Activated T-helper 2 cell treated with anti-CD3 and anti-CD28 coated beads, Interferon-gamma antibody, Interleukin-2, Interleukin-4, amounts not matched to agents 10 μg/mL and 5 μg/mL and 100 μg/mL, durations not matched to agents 14 hours and 24 hours and 36 hours (primary cell): Measurements from ENCODE around the gene CAMK2A. TPM values are rescaled to one million over a fixed set of nuclear protein-coding genes. Genes with fewer than 3 reads are reported as not detected.

ENCODE experiments used
- DNase-seq: peaks from one replicate; pipeline ENCODE4 v3.0.0; 2021; ENCODE audit warnings: low spot score
- H3K27ac Mint-ChIP-seq: one replicate; pipeline ENCODE4 v1.8.0; 2021; ENCODE audit warnings: mixed read lengths
- H3K27me3 Mint-ChIP-seq: one replicate; pipeline ENCODE4 v1.8.0; 2021; ENCODE audit warnings: low read depth, mixed read lengths
- H3K36me3 Mint-ChIP-seq: one replicate; pipeline ENCODE4 v1.8.0; 2021; ENCODE audit warnings: low read depth, mixed read lengths
- H3K4me1 Mint-ChIP-seq: one replicate; pipeline ENCODE4 v1.8.0; 2021; ENCODE audit warnings: low read depth, mixed read lengths
- H3K4me3 Mint-ChIP-seq: one replicate; pipeline ENCODE4 v1.8.0; 2021; ENCODE audit warnings: low read depth, mild to moderate bottlenecking, moderate library complexity, mixed read lengths
- H3K9me3 Mint-ChIP-seq: one replicate; pipeline ENCODE4 v1.8.0; 2021; ENCODE audit warnings: mixed read lengths
- intact Hi-C: fragments of 100-400 bp; cut with micrococcal nuclease; formaldehyde crosslinking; loops from one replicate; pipeline ENCODE4 v1.15.1; 2023
- total RNA-seq: library from RNA; stranded (reverse); gene quantifications from 2 replicates; pipeline ENCODE4 v1.2.3, GENCODE V29; 2022

Gene CAMK2A
- total RNA-seq, 1 donor from 2014 or later = not detected

- H3K27me3 Mint-ChIP-seq = peaks cover 1% of the 10 kb centered on the region
- no peak overlapping the region for H3K4me3 Mint-ChIP-seq
- intact Hi-C loops = no loop called here
- H3K36me3 Mint-ChIP-seq = no peaks in the 10 kb centered on the region
- no peaks in the 10 kb centered on the region for H3K4me1 Mint-ChIP-seq
- no peak overlapping the region for H3K27ac Mint-ChIP-seq
- H3K9me3 Mint-ChIP-seq = no peaks in the 10 kb centered on the region
- no peak for DNase-seq
Observed at GRCh38 chr5:150294551-150295071, 5.0 kb upstream of the CAMK2A start.

DNA sequence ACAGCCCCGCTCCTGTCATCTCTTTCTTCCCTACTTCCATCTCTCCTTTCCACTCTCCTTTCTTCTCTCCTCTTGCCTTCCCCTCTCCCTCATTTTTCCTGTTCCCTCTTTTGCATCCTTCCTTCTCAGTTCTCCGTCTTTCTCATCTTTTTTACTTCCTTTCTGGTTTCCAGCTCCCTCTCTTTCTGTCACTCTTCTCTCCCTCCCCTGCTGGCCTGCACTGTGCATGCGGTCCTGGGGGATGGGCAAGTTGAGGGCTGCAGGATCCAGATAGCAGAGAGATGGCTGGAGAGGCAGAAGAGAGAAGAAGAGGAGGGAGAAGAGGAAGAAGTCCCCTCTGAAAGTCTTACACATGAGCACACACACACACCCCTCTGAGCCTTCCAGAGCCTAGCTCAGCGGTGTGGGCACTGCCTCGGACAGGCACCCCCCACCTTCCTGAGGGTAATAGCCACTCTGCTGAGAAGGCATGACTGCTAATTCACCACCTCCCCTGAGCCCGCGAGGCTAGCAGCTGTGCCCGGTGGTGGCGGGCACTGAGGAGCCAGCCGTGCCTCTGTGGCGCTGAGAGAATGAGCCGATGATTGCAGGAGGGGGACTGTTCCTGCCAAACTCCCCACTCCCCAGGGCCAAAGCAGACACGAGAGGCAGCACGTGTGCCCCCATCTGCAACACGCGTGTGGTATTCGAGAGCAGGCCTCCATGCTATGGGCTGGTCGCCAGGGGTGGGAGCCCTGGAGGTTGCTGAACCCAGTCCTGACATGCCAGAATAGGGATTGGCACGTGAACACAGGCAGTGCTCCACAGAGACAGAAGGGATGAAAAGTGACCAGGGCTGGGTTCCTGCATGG lies 3.7 kb upstream of the CAMK2A start:
- no peak for DNase-seq
- intact Hi-C loops = no loop called here
- no peaks in the 10 kb centered on the region for H3K36me3 Mint-ChIP-seq
- H3K27me3 Mint-ChIP-seq = peaks cover 1% of the 10 kb centered on the region
- no peak overlapping the region for H3K27ac Mint-ChIP-seq
- no peaks in the 10 kb centered on the region for H3K4me1 Mint-ChIP-seq
- no peaks in the 10 kb centered on the region for H3K9me3 Mint-ChIP-seq
- H3K4me3 Mint-ChIP-seq = no peak overlapping the region

DNA sequence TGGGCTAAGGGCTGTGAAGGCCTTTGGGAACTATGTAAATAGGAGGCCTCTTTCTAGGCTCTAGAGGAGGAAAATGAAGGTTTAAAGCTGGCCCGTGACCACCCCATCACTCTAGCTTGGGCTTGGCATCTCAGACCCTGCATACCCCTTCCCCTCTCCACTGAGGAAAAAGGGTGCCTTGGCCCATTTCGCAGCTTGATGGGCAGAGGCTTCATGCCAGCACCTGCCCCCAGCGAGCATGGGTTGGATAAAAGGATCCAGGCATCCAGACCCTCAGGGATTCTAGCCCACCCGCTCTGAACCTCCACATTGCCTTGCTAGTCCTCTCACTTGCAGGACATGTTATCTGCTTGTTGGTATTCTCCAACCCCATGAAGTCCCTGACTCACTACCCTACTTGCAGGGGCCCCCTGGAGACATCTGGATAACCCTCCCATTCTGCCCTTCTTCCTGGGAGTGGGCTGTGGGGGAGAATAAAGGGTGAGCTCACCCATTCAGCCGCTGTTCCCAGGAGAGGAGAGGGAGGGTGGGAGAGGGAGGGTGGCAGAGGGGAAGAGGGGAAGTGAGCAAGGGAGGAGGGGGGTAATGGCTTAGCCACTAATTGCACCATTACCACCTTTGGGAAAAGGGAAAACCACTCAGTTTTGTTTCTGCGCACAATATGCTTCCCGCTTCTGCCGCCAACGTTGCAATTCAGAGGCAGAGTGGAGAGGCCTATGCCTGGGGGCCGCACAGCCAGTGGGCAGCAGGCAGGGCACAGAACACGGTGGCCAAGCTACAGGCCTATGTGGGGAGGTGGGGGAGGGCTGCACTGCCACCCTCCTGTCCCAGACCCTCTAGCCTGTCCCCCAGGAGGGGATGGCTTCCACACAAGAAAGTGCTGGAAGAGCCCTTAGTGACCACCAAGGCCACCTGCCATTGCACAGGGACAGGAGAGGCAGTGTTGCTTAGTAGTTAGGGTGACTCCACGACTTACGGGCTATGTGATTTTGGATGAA lies 2.1 kb upstream of the CAMK2A start:
- Mint-ChIP-seq H3K27me3 (peaks cover 1% of the 10 kb centered on the region), H3K27ac (no peak overlapping the region), H3K4me1 (no peaks in the 10 kb centered on the region), H3K4me3 (no peak overlapping the region), H3K9me3 (no peaks in the 10 kb centered on the region), H3K36me3 (no peaks in the 10 kb centered on the region)
- no peak for DNase-seq
- intact Hi-C loops = no loop called here

DNA sequence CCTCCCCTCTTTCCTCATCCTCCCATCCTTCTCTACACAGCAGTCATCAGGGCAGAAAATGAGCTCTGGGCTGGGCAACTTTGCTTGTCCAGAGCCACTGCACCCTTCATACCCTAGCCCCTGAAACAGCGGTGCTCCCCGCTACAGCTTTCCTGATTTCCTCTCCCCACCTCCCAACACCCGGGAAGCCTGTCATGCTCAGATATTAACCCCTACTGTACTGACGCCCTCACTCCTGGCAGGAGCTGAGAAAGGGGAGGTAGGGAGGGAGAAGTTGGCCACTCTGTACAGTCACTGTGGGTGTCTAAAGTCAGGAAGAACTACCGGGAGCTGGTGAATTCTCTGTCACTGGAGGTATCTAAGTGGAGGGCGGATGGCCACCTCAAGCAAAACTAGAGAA lies 782 bp downstream of the CAMK2A start:
- intact Hi-C loops = no loop called here
- DNase-seq = no peak
- Mint-ChIP-seq H3K4me1 (no peaks in the 10 kb centered on the region), H3K27ac (no peak overlapping the region), H3K27me3 (peaks cover 3% of the 10 kb centered on the region), H3K36me3 (no peaks in the 10 kb centered on the region), H3K4me3 (no peak overlapping the region), H3K9me3 (no peaks in the 10 kb centered on the region)

DNA sequence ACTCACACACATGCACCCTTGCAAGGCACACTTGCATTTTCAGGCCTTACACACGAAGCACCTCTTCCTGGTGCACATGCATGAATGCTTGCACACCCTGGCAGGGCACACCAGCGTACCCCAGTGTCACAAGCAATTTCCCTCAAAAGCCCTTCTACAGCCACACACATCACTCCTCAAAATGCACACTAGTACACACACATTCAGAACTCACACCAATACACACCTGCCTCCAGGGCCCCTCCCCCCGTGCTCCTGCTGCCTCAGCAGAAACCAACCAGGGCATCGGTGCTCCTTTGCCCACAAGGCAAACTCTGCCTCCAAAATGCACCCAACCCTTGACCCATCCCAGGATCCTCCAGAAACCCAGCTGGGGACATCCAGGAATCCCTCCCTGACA lies 1.2 kb downstream of the CAMK2A start:
- intact Hi-C loops = no loop called here
- no peaks in the 10 kb centered on the region for H3K4me1 Mint-ChIP-seq
- H3K9me3 Mint-ChIP-seq = no peaks in the 10 kb centered on the region
- no peak overlapping the region for H3K4me3 Mint-ChIP-seq
- no peaks in the 10 kb centered on the region for H3K36me3 Mint-ChIP-seq
- no peak for DNase-seq
- H3K27ac Mint-ChIP-seq = no peak overlapping the region
- peaks cover 3% of the 10 kb centered on the region for H3K27me3 Mint-ChIP-seq

- Mint-ChIP-seq H3K4me1 (no peaks in the 10 kb centered on the region), H3K27ac (no peak overlapping the region), H3K27me3 (peaks cover 3% of the 10 kb centered on the region), H3K36me3 (no peaks in the 10 kb centered on the region), H3K9me3 (no peaks in the 10 kb centered on the region), H3K4me3 (no peak overlapping the region)
- intact Hi-C loops = no loop called here
- no peak for DNase-seq
Observed at GRCh38 chr5:150286820-150287219, 2.8 kb downstream of the CAMK2A start.

GRCh38 chr5:150285114-150285513 lies 4.5 kb downstream of the CAMK2A start:
- peaks cover 3% of the 10 kb centered on the region for H3K27me3 Mint-ChIP-seq
- no peak overlapping the region for H3K27ac Mint-ChIP-seq
- DNase-seq = no peak
- H3K4me1 Mint-ChIP-seq = no peaks in the 10 kb centered on the region
- H3K9me3 Mint-ChIP-seq = no peaks in the 10 kb centered on the region
- no peaks in the 10 kb centered on the region for H3K36me3 Mint-ChIP-seq
- no peak overlapping the region for H3K4me3 Mint-ChIP-seq
- intact Hi-C loops = no loop called here

DNA sequence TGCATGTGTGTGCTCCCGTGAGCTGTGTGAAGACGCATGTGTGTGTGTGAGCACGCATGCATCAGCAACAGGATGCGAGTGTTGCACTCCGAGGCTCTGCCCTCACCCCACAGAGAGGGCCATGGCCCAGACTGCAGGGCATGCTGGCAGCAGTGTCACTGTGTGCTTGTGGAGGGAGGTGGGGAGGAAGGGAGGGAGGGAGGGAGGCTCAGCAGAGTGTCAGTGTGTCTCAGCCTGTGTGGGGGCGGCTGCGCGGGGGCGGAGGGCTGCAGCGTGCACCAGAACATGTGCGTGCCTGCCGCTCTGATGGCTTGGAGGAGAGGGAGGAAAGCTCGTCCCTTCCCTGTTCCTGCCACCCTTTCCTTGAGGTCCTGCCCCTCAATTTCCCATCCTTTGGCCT lies 5.3 kb downstream of the CAMK2A start:
- intact Hi-C loops = no loop called here
- H3K27me3 Mint-ChIP-seq = peaks cover 3% of the 10 kb centered on the region

GRCh38 chr5:150283904-150284303 lies 5.7 kb downstream of the CAMK2A start:
- H3K27ac Mint-ChIP-seq = no peak overlapping the region
- H3K9me3 Mint-ChIP-seq = no peaks in the 10 kb centered on the region
- no peak for DNase-seq
- H3K27me3 Mint-ChIP-seq = peaks cover 3% of the 10 kb centered on the region
- H3K4me1 Mint-ChIP-seq = no peaks in the 10 kb centered on the region
- H3K36me3 Mint-ChIP-seq = no peaks in the 10 kb centered on the region
- no peak overlapping the region for H3K4me3 Mint-ChIP-seq
- intact Hi-C loops = no loop called here

More for the DNA sequence above, 5.3 kb downstream of the CAMK2A start:
- no peaks in the 10 kb centered on the region for H3K4me1 Mint-ChIP-seq
- H3K36me3 Mint-ChIP-seq = no peaks in the 10 kb centered on the region
- no peak for DNase-seq
- no peak overlapping the region for H3K27ac Mint-ChIP-seq
- H3K4me3 Mint-ChIP-seq = no peak overlapping the region
- H3K9me3 Mint-ChIP-seq = no peaks in the 10 kb centered on the region

DNA sequence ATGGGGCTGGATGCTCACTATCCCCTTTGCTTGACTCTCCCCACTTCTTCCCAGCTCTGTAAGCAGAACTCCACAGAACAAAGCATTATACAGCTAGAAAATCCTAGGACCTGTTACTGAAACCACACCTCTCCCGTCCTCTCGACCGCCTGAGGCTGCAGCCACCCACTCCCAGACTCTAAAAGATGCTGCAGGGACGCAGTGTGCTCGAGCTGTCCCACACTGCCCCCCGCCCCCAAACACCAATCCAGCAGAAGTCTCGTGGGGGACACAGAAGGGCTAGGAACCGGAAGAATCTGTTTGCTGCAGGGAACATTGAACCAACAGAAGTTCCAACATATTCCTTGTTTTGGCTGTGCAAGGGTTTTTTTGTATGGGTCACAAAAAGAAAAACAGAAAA lies 7.6 kb downstream of the CAMK2A start:
- no peaks in the 10 kb centered on the region for H3K4me1 Mint-ChIP-seq
- no peaks in the 10 kb centered on the region for H3K9me3 Mint-ChIP-seq
- no peak overlapping the region for H3K27ac Mint-ChIP-seq
- peaks cover 3% of the 10 kb centered on the region for H3K27me3 Mint-ChIP-seq
- no peak for DNase-seq
- no peak overlapping the region for H3K4me3 Mint-ChIP-seq
- intact Hi-C loops = no loop called here
- no peaks in the 10 kb centered on the region for H3K36me3 Mint-ChIP-seq

- Mint-ChIP-seq H3K36me3 (no peaks in the 10 kb centered on the region), H3K27ac (no peak overlapping the region), H3K4me1 (no peaks in the 10 kb centered on the region), H3K4me3 (no peak overlapping the region), H3K9me3 (no peaks in the 10 kb centered on the region), H3K27me3 (peaks cover 5% of the 10 kb centered on the region)
- intact Hi-C loops = no loop called here
- no peak for DNase-seq
Observed at GRCh38 chr5:150279330-150280020, 10.1 kb downstream of the CAMK2A start.

- intact Hi-C loops = no loop called here
- Mint-ChIP-seq H3K4me1 (no peaks in the 10 kb centered on the region), H3K4me3 (no peak overlapping the region), H3K27ac (no peak overlapping the region), H3K27me3 (peaks cover 4% of the 10 kb centered on the region), H3K36me3 (no peaks in the 10 kb centered on the region), H3K9me3 (no peaks in the 10 kb centered on the region)
- no peak for DNase-seq
Observed at GRCh38 chr5:150278916-150279315, 10.7 kb downstream of the CAMK2A start.
